LNCaP clone FGC (cell line): Measurements from ENCODE around the gene STARD3NL.

Experiments
- DNase-seq: peaks from one replicate; pipeline ENCODE4 v3.0.0-alpha.2; 2011; ENCODE audit warnings: low read depth
- H3K4me3 ChIP-seq: 2 replicates; pipeline ENCODE4 v1.5.1; 2011; ENCODE audit warnings: mild to moderate bottlenecking, low read depth, low read length, control low read depth
- TF ChIP-seq, protein P1 (sequence below): IDR thresholded peaks from 2 replicates; pipeline ENCODE4 v1.5.1; 2012; ENCODE audit warnings: mild to moderate bottlenecking; ENCODE audit not compliant: control insufficient read depth, insufficient read depth; ENCODE audit errors: extremely low read depth

The STARD3NL gene

DNA sequence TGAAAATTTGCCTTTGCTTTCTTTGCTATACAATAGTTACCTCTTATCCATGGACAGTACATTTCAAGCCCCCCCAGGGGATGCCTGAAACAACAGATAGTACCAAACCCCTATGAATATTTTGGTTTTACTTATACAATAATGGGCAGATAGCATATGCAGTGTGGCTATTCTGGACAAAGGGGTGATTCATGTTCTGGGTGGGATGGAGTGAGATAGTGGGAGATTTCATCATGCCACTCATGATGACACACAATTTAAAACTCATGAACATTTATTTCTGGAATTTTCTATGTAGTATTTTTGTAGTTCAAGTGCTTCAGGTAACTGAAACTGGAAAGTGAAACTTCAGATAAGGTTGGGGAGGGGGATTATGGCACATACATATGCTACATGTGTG, 12.0 kb downstream of the STARD3NL start:
- no peak overlapping the region for H3K4me3 ChIP-seq
- TF ChIP-seq, protein P1, sequence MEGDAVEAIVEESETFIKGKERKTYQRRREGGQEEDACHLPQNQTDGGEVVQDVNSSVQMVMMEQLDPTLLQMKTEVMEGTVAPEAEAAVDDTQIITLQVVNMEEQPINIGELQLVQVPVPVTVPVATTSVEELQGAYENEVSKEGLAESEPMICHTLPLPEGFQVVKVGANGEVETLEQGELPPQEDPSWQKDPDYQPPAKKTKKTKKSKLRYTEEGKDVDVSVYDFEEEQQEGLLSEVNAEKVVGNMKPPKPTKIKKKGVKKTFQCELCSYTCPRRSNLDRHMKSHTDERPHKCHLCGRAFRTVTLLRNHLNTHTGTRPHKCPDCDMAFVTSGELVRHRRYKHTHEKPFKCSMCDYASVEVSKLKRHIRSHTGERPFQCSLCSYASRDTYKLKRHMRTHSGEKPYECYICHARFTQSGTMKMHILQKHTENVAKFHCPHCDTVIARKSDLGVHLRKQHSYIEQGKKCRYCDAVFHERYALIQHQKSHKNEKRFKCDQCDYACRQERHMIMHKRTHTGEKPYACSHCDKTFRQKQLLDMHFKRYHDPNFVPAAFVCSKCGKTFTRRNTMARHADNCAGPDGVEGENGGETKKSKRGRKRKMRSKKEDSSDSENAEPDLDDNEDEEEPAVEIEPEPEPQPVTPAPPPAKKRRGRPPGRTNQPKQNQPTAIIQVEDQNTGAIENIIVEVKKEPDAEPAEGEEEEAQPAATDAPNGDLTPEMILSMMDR = no peak
- no peak for DNase-seq

DNA sequence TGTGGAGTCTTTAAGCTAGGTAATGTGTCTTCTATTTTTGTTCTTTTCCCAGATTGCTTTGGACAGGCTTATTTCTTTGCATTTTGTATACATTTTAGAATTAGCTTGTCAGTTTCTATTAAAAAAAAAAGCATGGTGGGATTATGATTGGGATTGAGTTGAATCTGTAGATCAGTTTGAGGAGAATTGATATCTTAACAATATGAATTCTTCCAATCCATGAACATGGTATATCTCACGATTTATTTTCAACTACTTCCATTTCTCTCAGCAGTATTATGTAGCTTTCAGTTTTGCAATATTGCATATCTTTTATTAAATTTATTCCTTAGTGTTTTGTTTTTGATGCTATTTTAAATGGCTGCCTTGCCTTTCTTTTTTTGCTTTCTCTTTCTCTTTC, 13.7 kb downstream of the STARD3NL start:
- no peak overlapping the region for H3K4me3 ChIP-seq
- TF ChIP-seq, protein P1 = no peak
- DNase-seq = no peak

DNA sequence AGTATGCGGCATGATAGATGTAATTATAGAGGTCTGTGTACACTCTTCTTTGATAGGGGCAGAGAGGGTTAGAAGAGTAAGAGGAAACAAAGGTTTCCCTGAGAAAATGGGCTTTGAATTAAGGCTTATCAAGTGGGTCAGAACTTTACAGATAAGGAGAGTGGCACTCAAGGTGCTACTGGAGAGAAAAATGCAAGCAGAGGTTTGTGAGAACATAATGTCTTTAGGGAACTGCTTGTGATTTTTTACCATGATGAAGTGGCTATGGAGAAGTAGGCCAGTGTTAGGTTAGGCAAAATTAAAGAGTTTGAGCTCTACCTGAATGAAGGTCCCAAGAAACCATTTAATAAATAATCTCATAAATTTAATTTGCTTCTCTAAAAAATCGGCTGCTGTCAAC, 14.3 kb downstream of the STARD3NL start:
- DNase-seq = no peak
- no peak overlapping the region for H3K4me3 ChIP-seq
- TF ChIP-seq, protein P1 = no peak

DNA sequence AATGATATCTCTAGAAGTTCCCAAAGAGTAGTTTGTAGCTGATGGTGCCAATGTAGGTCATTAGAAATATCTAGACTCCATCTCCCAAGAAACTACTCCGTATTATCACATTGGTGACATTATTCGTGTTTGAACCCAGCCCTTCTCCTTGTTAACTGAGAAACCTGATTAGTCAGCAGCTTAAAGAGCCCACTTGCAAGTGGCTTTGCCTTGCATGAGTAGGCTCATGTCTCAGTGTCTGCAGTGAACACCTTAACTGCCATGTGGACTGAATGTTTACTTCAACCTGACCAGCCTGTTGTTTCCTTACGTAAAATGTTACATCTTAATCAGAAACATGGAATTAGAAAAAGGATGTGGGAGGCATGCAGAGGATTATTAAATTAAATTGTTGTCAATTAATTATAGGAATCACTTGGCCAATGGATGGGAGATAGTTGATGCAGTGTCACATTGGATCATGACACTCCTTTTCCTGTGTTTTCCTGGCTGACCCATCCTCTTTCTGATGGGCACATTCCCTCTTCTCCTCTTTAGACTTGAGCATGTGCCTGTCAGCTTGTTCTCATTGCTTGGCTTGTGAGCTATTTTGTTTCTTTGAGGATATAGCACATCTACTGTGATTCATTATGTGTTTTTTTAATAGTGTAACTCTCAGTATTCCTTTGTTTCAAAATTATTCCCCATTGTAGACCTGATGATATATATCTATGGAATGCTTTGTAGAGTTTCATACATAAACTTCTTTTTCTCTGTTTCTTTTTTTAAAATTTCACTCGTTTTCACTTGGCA, 18.0 kb downstream of the STARD3NL start:
- DNase-seq = no peak
- H3K4me3 ChIP-seq = no peak overlapping the region
- TF ChIP-seq, protein P1 = no peak

DNA sequence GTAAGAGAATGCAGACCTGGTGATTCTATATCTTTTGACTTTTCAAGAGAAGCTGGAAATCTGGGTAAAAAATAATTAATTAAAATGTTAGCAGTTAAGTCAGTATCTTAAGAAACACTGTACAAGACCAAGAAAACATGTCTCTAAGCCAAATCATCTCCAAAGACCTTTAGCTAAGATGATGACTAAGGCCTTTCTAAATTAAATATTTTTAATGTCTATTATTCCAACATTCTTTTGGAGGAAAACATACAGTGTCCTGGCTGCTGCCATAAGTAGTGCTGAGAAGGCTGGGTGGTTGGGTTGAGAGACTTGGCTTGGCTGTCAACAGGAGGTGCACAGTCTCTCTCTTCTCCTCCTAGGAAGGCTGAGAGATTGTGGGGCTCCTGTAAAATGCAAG, 20.3 kb downstream of the STARD3NL start:
- TF ChIP-seq, protein P1 = no peak
- DNase-seq = no peak

DNA sequence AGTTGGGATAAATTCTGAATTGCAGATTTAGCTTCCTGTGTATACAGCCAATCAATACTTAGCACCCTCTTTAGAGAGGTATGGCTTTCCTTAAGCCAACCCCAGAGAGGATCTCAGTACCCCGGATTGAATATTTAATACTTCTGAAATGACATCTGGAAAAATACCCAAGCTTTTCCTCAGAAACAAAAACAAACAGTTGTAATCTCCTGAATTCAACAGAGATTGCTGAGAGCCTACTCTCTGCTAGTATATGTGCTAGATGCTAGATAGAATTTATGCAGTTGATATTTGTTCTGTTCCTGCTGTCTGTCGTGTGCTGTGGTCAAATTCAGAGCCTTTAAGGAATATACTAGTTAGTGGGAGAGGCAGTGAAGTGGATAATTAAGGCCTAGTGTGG, 21.1 kb downstream of the STARD3NL start:
- no peak for DNase-seq
- H3K4me3 ChIP-seq = no peak overlapping the region
- TF ChIP-seq, protein P1 = no peak

More for the DNA sequence above, 20.3 kb downstream of the STARD3NL start:
- no peak overlapping the region for H3K4me3 ChIP-seq

DNA sequence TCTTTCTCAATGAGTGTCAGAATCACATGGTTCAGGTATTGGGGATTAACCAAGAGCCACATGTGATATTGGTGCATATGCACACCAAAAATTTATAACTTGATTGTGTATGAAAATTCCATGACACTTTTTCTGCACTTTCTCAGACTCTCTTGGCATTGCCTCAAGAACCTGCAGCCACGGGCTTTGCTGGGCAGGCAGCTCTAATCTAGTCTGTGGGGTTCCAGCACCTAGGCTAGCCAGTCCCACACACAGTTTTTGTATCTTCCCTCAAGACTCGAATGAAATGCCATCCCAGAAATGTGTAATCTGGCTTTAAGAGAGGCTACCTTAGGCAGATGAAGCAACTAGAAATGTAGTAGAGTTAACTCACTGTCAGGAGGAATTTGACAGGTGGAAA, 21.7 kb downstream of the STARD3NL start:
- TF ChIP-seq, protein P1 = no peak
- H3K4me3 ChIP-seq = no peak overlapping the region
- DNase-seq = no peak
